Tibial artery (tissue), 4 donors: ENCODE data around the gene CDC42EP2.

Experiments used
- DNase-seq, 2 donors: peaks; one replicate each; pipeline ENCODE4 v3.0.0-alpha.2; 2019
- H3K27ac ChIP-seq, 2 donors: fragments of 200-600 bp; sonication (generic) in 1 of 2; 1 replicate in 1 of 2; 2 replicates in 1 of 2; pipeline ENCODE4 v1.5.1; 2018 to 2019; ENCODE audit warnings: mild to moderate bottlenecking in 1 of 2
- H3K27me3 ChIP-seq, 2 donors: fragments of 200-600 bp; sonication (generic) in 1 of 2; one replicate each; pipeline versions ENCODE4 v1.5.1 to v1.6.0; 2016 to 2019
- H3K36me3 ChIP-seq, 3 donors: fragments of 200-600 bp; sonication (generic) in 2 of 3; one replicate each; pipeline ENCODE4 v1.5.1; 2016 to 2019; ENCODE audit warnings: mild to moderate bottlenecking in 2 of 3
- H3K4me1 ChIP-seq, 4 donors: fragments of 200-600 bp; sonication (generic) in 2 of 4; 1 replicate in 3 of 4; 2 replicates in 1 of 4; pipeline ENCODE4 v1.5.1; 2016 to 2019
- H3K4me3 ChIP-seq, 2 donors: fragments of 200-600 bp; sonication (generic) in 1 of 2; 1 replicate in 1 of 2; 2 replicates in 1 of 2; pipeline ENCODE4 v1.5.1; 2018 to 2019; ENCODE audit warnings: mild to moderate bottlenecking in 2 of 2
- H3K9me3 ChIP-seq, 3 donors: fragments of 200-600 bp; sonication (generic) in 1 of 3; one replicate each; pipeline ENCODE4 v1.5.1; 2016 to 2019
- CTCF ChIP-seq, 2 experiments: fragments of 200-600 bp in 1 of 2; fragments of 450-650 bp in 1 of 2; IDR thresholded peaks; one replicate each; pipeline ENCODE4 v1.5.1; 2017 to 2019; ENCODE audit warnings: antibody characterized with exemption in 2 of 2, mild to moderate bottlenecking in 1 of 2, moderate library complexity in 1 of 2
- intact Hi-C: fragments of 100-400 bp; cut with DNase I; formaldehyde crosslinking; loops from one replicate; pipeline ENCODE4 v1.15.0; 2023; ENCODE audit warnings: low total_unique reads

Gene CDC42EP2

GRCh38 chr11:65341856-65342255 lies 27.2 kb downstream of the CDC42EP2 start:
- Histone ChIP-seq H3K9me3 (no peaks in the 10 kb centered on the region), H3K36me3 (peaks cover 68 to 78% (median 69%) of the 10 kb centered on the region in 3 donors), H3K27ac (no peak overlapping the region), H3K4me1 (peaks cover 0 to 15% (median 3%) of the 10 kb centered on the region in 4 donors), H3K4me3 (no peak overlapping the region), H3K27me3 (no peaks in the 10 kb centered on the region)
- no peak for DNase-seq
- intact Hi-C loops = no loop called here
- no peak for TF ChIP-seq CTCF (IDR thresholded peaks at IDR 0.05)

GRCh38 chr11:65351511-65351910 lies 36.8 kb downstream of the CDC42EP2 start:
- no peak overlapping the region for H3K27ac ChIP-seq
- H3K36me3 ChIP-seq = peaks cover 55 to 62% (median 55%) of the 10 kb centered on the region in 3 donors
- DNase-seq = no peak
- no peaks in the 10 kb centered on the region for H3K9me3 ChIP-seq
- intact Hi-C loops = no loop called here
- H3K27me3 ChIP-seq = peaks cover 0 to 4% of the 10 kb centered on the region in 2 donors
- no peak overlapping the region for H3K4me3 ChIP-seq
- peaks cover 0 to 27% (median 21%) of the 10 kb centered on the region in 4 donors for H3K4me1 ChIP-seq
- no peak for TF ChIP-seq CTCF (IDR thresholded peaks at IDR 0.05)

GRCh38 chr11:65352783-65353182 lies 38.1 kb downstream of the CDC42EP2 start:
- TF ChIP-seq CTCF (IDR thresholded peaks at IDR 0.05) = no peak
- H3K27me3 ChIP-seq = peaks cover 0 to 14% of the 10 kb centered on the region in 2 donors
- H3K4me1 ChIP-seq = peaks cover 0 to 27% (median 21%) of the 10 kb centered on the region in 4 donors
- peaks cover 42 to 49% (median 43%) of the 10 kb centered on the region in 3 donors for H3K36me3 ChIP-seq
- H3K4me3 ChIP-seq = no peak overlapping the region
- H3K9me3 ChIP-seq = no peaks in the 10 kb centered on the region
- no peak overlapping the region for H3K27ac ChIP-seq
- no peak for DNase-seq
- intact Hi-C loops = no loop called here

- peak overlapping the region in 1 of 2 donors; percentile 47 for H3K27ac ChIP-seq
- H3K4me1 ChIP-seq = peaks cover 0 to 27% (median 21%) of the 10 kb centered on the region in 4 donors
- H3K36me3 ChIP-seq = peaks cover 36 to 43% (median 37%) of the 10 kb centered on the region in 3 donors
- peaks cover 0 to 14% of the 10 kb centered on the region in 2 donors for H3K27me3 ChIP-seq
- TF ChIP-seq CTCF (IDR thresholded peaks at IDR 0.05) = no peak
- DNase-seq = no peak
- H3K4me3 ChIP-seq = no peak overlapping the region
- H3K9me3 ChIP-seq = no peaks in the 10 kb centered on the region
- intact Hi-C loops = no loop called here
Observed at GRCh38 chr11:65353376-65353775, 38.7 kb downstream of the CDC42EP2 start.

- DNase-seq = no peak
- H3K4me1 ChIP-seq = peaks cover 0 to 27% (median 21%) of the 10 kb centered on the region in 4 donors
- H3K9me3 ChIP-seq = no peaks in the 10 kb centered on the region
- no peak for TF ChIP-seq CTCF (IDR thresholded peaks at IDR 0.05)
- peak overlapping the region; percentile 64 to 69 for H3K4me3 ChIP-seq
- H3K27me3 ChIP-seq = peaks cover 0 to 14% of the 10 kb centered on the region in 2 donors
- peak overlapping the region; percentile 28 to 47 for H3K27ac ChIP-seq
- peaks cover 31 to 38% (median 32%) of the 10 kb centered on the region in 3 donors for H3K36me3 ChIP-seq
- intact Hi-C loops = no loop called here
Observed at GRCh38 chr11:65353900-65354264, 39.2 kb downstream of the CDC42EP2 start.
